NOMO-1 treated with DMSO at 0.1 percent for 48 hours (cell line): Measurements from ENCODE around the gene PROCR.
"Not testable (repeated sequence)": the region's sequence is repeated elsewhere in the genome, so short reads cannot be mapped to it uniquely, and the experiment has no call there.

ENCODE experiments used
- DNase-seq: peaks from one replicate; lab custom pipeline; 2025; ENCODE audit not compliant: unreplicated experiment; lab: John Stamatoyannopoulos, UW

PROCR gene

DNA sequence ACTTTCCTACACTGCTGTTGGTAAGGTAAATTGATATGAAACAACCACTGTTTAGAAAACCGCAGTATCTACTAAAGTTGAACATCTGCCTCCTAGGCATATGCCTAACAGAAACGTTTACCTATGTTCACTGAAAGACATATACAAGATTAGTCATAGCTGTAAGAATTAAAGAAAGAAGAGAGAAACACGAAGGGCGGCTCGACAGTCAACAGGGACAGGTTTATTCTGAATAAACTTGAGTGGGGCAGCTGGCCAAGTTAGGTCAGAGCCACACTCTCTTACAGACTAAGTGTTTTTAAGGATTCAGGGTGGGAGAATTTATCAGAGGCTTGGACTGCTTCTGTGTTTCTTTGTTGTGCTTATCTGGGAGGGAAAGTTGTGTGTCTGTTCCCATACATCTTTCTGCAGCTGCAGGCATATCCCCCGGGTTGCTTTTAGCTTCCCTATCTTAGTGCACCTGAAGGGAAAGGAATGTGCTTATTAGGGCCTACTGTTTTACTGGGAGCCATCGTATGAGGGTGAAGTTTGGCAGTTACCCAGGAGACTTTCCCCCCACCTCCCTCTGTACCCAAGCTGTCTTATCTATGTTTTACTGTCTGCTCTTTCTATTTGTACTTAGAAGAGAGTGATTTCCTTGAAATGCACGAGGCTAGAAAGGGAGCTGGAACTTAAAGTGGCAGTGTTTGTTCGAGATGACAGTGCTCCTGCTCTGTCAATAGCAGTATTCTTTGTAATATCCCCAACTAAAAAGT is 20.4 kb downstream of the PROCR start:
- no peak for DNase-seq

DNA sequence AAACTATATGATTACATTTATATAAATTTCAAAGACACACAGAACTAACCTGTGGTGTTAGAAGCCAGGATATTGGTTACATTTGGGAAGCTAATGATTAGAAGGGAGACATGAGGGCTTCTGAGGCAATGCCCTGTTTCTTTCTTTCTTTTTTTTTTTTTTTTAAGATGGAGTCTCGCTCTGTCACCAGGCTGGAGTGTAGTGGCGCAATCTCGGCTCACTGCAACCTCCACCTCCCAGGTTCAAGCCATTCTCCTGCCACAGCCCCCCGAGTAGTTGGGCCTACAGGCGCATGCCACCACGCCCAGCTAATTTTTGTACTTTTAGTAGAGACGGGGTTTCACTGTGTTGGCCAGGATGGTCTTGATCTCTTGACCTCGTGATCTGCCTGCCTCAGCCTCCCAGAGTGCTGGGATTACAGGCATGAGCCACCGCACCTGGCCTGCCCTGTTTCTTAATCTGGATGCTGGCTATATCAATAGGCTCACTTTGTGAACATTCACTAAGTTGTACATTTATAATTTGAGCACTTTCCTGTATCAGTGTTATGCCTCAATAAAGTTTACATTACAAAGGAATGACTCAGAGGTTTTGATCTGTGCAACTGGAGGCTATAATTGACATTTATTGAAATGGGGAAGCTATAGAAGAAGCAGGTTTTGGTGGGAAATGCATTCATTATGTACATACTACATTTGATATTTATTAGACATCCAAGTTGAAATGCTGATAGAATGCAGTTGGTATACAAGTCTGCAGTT is 21.3 kb downstream of the PROCR start:
- not testable (repeated sequence) for DNase-seq

DNA sequence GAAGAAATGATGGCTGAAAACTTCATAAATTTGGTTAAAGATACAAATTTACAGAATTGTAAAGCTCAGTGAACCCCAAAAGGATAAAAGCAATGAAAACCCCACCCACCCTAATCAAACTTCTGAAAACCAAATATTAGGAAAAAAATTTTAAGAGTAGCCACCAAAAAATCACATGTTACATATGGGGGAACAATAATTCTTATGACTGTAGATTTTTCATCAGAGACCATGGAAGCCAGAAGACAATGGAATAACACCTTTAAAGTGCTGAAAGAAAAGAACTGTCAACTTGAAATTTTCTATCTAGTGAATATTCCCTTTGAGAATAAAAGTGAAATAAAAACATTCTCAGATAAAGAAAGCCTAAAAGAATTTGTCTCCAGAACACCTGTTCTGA is 24.4 kb downstream of the PROCR start:
- DNase-seq: no peak

DNA sequence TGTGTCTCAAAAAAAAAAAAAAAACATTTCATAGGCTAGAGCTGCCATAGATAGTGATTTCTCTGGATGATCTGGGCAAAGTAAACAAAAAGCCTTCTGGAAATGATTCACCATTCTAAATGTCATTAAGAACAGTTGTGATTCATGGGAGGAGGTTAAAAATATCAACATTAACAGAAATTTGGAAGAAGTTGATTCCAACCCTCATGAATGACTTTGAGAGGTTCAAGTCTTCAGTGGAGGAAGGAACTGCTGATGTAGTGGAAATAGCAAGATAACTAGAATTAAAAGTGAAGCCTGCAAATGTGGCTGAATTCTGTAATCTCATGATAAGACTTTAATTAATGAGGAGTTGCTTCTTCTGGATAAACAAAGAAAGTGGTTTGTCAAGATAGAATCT is 27.9 kb downstream of the PROCR start:
- DNase-seq: no peak

DNA sequence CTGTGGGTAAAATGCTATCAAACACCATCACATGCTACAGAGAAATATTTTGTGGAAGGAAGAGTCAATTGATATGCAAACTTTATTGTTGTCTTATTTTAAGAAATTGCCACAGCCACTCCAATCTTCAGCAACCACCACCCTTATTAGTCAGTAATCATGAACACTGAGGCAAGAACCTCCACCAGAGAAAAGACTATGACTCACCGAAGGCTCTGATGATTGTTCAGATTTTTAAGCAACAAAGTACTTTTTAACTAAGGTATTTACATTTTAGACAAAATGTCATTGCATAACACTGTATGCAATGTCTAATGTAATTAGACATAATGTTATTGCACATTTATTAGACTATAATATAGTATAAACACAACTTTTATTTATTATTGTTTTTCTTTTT is 28.4 kb downstream of the PROCR start:
- no peak for DNase-seq

DNA sequence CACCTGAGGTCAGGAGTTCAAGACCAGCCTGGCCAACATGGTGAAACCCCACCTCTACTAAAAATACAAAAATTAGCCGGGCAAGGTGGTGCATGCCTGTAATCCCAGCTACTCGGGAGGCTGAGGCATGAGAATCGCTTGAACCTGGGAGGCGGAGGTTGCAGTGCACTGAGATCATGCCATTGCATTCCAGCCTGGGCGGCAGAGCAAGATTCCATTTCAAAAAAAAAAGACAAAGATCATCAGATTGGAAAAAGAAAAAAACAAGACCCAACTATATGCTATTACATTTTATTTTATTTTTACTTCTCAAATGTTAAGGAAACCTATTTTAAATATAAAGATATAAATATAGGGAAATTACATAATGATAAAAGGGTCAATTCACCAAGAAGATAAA is 29.6 kb downstream of the PROCR start:
- DNase-seq: not testable (repeated sequence)

DNA sequence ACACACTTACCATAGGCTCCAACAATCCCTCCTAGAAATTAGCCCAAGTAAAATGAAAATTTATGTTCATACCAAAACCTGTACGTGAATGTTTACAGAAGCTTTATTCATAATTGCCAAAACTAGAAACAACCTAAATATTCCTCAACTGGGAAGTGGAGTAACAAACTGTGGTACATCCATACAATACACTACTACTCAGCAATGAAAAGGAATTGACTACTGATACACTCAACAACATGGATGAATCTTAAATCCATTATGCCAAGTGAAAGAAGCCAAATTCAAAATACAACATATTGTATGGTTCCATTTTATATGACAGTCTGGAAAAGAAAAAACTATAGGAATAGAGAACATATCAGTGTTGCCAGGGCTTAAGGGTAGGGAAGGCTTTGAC is 34.9 kb downstream of the PROCR start:
- DNase-seq: no peak

DNA sequence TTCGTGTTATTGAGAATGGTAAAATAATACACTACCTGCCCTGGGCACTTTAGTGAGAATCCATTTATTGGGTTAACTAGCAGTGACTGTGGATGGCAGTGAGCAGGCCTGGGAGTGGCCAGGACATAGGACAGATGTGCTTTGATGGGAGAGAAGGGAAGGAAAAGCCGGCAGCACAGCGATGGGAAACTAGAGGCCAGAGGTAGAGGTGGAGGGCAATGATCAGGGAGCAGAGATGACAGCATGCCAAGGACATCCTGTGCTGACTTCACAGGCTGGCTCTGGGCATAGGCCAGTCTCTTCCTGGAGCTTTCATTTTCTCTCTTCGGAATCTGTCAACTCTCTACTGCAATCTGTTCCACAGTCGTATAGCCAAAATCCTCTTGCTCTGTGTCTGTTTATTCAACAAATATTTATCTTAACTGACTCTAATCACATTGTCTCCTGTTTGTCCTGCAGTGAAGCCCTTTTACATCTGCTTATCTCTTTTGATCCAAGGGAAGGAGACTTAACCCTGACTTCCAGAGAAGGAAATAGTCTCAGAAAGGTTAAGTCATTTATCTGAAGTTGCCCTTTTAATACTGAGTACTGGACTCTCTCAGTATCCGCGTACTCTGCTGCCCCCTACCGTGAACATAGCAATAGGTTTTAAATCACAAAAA is 36.2 kb downstream of the PROCR start:
- DNase-seq: peak; percentile 72

DNA sequence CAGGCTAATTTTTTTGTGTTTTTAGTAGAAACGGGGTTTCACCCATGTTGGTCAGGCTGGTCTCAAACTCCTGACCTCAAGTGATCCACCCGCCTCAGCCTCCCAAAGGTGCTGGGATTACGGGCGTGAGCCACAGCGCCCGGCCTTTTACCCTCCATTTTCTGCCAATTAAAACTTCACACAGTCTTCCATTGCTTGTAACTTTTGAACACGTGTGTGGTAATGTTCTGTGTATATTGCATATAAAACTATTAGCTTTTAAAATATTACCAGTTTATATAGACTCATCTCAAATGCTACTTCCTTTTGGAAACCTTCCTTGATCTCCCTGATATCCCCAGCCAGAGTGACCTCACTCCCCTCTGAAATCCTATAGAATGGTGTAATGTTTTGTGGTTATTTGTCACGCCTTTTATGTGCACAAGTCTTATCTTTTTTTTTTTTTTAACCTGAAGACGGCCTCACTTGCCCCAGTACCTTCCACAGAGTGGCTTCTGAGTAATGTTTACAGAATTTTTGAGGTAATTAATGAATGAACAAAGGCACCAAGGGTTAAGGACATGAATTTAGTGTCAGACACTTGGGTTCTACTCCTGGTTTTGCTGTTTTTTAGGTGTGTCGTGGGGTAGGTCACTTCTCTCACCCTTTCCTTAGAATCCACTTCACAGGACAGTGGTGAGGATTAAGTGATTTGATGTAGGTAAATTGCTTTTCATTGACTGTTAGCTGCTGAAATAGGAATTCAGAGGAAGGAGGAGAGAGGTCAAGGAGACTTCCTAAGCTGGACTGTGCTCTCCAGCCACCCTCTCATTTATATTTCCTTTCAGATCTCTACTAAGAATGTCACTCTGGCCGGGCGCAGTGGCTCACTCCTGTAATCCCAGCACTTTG is 43.4 kb downstream of the PROCR start:
- no peak for DNase-seq

DNA sequence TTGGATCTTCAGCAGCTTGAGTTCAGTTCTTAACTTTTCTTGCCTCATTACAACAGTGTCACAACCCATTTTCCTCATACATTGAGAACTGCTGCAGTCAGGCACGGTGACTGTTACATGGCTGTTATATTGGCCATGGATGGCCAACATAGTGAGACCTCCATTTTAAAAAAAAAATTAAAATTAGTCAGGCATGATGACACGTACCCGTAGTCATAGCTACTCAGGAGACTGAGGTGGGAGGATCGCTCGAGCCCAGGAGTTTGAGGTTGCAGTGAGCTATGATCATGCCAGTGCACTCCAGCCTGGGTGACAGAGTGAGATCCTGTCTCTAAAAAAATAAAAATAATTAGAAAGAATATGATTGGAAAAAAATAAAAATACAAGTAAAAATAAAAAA is 44.7 kb downstream of the PROCR start:
- no peak for DNase-seq

DNA sequence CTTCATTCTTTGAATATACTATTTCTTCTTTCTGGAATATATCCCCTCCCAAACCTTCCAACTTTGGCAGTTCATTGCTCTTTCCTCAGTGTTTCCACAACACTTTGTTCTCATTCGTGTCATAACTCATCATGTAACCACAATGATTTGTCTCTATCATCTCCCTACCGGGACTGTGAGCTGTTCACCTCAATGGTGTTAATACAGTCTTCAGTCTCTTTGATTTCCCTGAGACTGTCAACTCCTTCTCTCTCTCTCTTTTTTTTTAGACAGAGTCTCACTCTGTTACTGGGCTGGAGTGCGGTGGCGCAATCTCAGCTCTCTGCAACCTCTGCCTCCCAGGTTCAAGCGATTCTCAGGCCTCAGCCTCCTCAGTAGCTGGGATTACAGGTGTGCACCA is 52.1 kb downstream of the PROCR start:
- DNase-seq: no peak

DNA sequence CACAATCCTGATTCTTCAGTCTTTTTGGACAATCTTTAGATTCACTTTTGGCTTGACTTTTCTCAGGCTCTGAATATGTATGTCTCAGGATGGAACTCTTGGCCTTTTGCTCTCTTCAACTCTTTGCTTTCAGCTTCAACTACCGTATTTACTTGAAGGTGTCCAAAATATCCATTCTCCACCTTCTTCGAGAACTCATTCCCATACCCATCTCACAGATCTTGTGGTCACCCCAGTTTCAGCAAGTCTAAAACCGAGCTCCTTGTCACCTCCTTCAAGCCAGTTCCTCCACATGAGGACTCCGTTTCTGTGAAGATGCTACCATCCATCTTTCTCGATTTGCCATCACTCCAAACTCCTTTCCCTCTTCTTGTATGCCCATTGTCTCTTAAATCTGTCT is 52.7 kb downstream of the PROCR start:
- no peak for DNase-seq

DNA sequence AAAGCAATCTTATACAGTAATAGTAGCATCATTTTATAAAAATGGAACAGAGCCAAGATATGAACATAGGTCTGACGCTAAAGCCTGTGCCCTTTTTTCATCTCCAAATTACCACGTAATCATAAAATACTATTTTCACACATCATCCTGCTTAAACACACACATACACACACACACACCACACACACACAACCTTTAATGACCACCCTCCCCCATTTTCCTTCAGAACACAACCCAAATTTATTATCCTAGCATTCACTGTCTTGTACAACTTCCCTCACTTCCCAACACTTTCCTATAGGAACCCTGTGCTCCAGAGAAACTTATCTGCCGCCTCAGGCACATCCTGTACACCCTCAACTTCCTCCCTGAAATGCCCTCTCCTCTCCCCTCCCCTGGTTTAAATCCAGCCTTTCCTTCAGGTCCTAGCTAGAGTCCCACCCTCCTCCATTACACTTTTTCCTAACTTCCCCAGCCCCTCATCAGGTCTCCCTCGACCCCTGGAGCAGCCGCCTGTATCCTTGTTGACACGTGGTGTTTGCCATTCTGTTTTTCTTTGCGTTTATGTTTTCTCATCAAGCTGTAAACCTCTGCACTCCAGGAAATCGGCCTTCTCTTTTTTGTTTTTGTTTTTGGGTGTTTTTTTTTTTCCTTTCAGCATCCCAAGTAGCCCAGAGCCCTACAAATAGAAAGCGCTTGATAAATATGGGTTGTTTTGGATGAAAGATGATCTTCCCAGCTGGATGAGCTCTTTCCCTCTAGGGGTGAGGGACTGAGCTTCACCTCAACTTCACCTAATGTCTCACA is 53.6 kb downstream of the PROCR start:
- no peak for DNase-seq

DNA sequence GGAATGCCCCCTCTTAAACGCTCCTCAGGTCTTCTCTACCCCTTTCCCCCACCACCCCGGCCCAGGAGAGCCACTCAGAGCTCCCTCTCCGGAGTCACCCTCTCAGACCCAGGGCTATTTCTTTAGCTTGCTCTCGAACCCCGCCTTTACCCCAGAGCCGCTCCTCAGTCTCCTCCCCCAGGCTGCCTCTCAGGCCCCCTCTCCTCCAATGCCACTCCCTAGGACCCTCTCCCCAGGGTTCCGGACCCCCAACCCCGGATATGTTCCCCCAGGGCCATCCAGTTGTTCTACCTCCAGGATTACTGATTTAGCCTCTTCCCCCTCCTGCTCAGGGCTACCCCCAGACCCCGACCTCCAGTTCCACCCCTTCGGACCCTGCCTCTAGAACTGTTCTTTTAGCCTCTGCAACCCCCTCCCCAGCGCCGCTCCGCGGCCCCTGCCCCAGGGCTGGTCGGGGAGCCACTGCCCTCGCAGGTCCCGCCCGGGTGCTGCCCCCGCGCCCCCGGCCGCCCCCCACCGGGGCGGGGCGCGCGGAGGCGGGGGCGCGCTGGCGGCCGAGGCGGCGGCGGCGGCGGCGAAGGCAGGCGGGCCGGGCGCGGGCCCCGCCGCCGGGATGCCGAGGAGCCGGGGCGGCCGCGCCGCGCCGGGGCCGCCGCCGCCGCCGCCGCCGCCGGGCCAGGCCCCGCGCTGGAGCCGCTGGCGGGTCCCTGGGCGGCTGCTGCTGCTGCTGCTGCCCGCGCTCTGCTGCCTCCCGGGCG is 54.4 kb downstream of the PROCR start, which contains the start of gene MMP24:
Gene MMP24, plus strand, starts transcription at position 565 of the 758 bp plus-strand sequence. Its CDS starts 49 bp downstream, at position 614.
- no peak for DNase-seq
